H4 (cell line): Measurements from ENCODE around the gene ABCB9. TPM values are rescaled to one million over a fixed set of nuclear protein-coding genes. Genes with fewer than 3 reads are reported as not detected.

ENCODE experiments used
- DNase-seq: peaks from one replicate; pipeline ENCODE4 v3.0.0-alpha.2; 2015; ENCODE audit warnings: low spot score
- total RNA-seq: library from RNA; depleted of rRNA; stranded (reverse); fragments of >200 nt; shearing (Covaris generic); gene quantifications from 2 replicates; pipeline ENCODE4 v1.2.3, GENCODE V29; 2014

Gene ABCB9
- total RNA-seq, 1 experiment from 2014 or later: 6.5 TPM

DNA sequence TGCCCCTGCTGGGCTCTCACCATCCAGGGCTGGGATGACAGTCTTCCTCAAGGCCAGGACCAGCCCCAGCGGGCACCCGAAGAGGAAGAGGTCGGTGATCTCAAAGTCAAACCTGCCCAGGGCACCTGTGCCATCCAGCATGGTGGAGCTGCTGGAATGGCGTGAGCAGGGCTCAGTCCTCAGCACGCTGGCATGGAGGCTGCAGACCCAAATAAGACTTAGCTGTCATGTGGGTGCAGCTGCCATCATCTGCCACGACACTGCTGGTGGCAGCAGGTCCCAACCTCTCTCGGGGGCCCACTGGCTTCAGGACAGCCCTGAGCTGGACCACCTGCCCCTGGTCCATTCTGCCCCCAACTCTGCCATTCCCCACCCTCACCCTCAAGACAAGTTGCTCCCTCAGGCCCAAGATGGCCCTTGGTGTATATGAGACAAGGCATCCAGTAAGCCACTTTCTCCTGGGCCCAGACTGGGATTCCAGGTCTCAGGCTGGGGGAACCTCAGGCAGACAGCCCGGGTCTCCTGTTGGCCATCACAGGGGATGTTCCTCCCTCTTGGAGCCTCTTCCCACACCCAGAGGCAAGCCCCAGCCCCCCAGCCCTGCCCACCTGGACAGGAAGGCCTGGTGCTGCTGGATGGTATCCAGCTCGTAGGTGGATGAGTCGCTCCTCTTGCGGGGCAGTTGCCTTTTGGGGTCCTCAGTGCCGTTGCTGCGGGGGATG, 28.7 kb upstream of the ABCB9 start:
- DNase-seq: no peak

DNA sequence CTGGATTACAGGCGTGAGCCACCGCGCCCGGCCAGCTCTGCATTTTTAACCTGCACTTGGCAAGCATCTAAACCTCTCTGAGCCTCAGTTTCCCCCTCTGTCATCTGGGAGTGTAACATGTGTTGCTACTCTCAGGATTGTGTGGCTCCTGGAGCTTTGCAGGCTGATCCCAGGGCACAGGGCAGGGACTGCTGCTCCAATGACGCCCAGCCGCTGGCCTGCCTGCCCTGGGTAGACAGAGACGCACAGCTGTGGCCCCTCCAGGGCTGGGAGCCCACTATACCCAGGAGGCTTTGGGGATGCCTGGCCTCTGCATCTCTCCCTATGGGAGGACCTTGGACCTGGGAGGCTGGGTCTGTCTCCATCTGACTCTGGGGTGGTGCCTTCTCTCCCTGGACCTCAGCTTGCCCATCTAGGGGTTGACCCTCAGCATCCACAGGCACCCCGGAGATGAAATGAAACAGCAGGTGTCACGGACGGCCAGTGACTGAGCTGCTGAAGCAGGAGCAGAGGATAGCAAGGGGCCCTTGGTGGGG, 27.9 kb upstream of the ABCB9 start:
- no peak for DNase-seq

DNA sequence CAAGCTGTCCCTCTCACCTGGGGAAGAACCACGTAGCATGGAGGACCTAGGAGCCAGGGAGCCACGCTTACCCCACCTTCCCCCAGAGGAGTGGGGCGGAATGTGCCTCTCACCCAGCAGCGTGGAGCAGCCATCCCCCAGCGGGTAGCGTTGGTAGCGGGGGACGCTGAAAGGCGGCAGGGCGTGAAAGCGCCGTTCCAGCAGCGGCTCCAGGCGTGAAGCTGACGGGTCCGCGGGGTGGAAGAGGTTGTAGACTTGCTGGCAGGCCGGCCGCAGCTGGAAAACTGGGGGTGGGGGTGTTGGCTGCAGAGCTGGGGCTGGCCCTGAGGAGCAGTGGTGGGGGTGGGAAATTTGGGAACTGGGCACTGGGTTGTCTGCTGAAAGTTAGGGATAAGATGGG, 26.1 kb upstream of the ABCB9 start:
- no peak for DNase-seq

DNA sequence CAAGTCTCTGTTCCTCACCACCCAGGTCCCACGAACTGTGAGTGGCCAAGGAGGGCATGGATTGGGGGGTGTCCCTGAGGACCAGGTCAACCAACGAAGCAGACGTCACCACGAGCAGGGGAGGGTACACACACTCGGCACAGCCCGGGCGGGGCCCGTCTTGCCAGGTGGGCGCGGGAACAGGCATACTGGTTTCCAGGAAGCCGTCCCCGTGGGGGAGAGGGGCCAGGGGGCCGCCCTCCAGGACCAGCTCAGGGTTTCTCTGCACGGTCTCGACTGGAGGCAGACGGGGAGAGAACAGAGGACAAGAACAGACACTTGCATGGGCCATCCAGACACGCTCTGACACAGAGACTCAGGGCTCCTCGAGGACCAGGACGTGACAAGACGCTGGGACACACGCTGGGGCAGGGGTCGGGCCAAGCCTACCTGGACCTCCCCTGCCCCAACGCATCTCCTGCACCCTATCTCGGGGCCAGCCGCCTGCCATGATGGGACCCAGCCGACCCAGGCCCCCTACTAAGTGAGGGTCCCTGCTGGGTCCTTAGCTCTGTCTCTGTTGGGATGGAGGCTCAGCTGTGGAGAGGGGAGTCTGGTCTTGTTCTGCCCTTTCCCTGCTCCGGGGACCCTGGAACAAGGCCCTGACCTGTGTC, 25.5 kb upstream of the ABCB9 start:
- no peak for DNase-seq

DNA sequence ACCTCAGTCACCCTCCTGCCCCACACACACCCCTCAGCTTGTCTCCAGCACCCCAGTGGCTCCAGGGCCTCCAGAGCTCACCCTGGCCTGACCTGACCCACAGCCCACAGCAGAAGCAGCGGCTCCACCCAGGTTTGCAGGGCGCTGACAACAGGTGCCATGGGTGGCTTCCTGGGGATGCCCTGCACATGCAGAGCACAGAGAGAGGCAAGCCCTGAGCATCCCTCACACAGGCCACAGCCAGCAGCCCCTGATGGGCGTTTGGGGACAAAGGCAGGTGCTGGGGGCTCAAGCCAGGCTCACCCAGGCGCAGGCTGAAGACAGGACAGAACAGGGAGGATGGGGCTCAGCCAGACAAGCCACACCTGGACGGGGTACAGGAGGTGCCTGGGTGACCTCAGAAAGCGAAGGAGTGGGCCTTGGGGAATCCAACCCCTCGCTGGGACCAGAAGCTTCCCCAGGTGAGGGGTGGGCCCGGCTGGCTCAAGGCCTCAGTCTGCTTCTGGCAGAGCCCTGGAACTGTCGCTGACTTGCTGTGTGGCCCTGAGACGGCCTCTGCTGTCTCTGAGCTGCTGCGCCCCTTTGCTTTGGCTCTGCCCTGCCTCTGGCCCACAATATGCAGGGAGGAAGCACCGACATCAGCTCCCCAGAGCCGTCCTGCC, 24.8 kb upstream of the ABCB9 start:
- DNase-seq: no peak

DNA sequence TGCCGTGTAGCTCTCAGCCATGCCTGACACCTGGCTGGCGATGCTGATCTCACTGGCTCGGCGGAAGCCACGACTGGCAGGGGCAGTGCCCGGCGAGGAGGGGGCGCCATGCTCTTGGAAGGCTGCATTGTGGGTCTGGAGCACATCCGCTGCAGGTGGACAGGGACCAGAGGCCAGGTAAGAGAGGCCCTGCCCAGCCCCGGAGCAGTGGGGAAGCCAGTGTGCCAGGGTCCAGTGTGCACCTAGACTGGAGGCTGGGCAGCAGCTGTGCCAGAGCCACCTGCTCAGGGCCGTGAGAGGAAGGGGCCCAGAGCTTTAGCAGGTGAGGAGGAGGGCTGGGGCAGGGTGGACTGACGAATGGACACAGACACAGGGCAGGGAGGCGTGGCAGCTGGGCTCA, 24.3 kb upstream of the ABCB9 start:
- no peak for DNase-seq

DNA sequence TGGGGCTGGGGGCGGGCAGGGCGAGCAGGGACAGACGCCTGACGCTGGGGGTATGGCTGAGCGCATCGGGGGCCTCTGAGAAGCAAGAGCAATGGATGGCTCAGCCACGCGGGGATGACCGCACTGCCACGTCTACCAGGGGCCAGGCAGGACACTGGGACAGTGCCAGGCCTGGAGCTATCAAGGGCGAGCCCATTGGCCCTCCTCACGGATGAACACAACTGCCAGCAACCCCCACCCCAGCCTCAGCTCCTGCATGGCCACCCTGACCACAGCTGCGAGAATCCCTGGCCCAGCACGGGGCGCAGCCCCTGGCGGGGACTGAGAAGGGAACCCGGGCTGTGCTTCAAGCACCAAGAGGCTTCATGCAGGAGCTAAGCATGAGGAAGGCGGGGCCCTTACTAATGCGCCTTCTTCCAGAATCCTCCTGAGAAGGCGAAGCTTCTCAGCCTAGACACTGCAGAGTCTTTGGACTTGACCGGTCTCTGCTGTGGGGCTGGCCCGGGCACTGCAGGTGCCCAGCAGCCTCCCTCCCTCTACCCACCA, 23.7 kb upstream of the ABCB9 start:
- no peak for DNase-seq

DNA sequence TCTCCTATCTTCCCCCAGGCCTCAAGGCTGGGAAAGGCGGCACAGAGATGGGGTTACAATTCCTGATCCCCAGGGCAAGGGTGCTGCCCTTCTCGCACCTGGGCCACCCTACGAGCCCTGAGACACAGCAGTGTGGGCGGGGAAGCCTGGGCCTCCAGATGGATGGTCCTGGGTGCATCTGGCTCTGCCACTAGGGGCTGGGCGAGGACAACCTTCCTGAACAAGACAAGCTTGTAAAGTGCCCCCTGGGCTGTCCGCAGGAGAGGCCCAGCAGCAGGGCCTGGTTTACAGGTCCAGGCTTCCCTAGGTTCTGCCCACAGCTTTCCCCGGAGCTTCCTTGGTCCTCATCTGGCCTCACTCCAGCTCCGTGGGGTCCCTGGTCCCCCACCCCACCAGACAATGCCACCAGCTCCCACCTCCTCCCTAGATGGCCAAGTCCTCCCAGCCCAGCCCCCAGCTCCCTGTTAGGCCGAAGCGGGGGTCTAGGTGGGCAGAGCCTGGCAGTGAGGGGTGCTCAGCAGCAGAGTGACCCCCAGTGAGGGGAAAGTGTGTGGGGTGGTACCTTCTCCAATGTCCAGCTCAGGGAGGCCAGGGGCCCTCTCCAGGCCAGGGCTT, 23.1 kb upstream of the ABCB9 start:
- no peak for DNase-seq

DNA sequence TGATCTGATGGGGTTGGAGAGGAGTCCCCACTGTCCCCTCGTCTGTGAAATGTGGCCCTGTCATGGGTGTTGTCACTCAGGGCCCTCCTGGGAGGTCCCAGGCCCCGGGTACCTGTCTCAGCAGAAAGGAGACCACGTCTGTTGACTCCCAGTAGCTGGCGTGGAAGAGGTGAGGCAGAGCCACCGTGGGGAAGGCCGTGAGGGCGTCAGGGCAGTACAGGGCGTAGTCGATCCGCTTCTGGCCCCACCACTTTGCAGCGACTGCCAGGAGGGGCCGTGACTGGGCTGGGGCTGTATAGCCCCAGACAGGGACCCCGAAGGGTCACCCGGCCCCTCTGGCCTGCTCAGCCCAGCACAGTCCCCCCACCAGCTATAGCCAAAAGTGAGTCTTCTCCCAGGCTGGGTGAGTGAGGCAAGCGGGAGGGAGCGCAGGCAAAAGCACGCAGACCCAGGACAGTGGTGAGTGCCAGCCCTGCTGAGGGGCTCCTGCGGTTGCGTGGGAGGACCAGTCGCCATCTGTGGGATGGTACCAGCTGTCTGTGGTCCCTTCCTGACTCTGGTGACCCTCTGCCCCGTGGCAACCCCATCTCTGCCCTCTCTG, 22.4 kb upstream of the ABCB9 start:
- no peak for DNase-seq

DNA sequence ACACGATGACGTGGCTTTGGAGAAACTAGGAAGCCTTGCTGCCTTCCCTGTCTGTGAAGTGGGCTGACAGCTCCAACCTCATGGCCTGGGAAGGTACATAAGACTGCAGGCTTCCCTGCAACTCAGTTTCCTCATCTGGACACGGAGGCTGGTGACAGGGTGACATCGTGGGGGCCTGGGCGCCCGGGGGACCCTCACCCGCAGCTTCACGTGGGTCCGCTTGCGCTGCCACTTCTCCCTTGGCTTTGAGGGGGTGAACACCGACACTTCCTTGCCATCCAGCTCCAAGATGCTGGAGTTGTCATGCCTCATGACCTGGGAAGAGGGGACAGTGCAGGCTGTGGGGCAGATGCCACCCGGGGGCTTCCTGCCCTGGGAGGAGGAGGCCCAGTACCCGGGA, 21.8 kb upstream of the ABCB9 start:
- DNase-seq: no peak

DNA sequence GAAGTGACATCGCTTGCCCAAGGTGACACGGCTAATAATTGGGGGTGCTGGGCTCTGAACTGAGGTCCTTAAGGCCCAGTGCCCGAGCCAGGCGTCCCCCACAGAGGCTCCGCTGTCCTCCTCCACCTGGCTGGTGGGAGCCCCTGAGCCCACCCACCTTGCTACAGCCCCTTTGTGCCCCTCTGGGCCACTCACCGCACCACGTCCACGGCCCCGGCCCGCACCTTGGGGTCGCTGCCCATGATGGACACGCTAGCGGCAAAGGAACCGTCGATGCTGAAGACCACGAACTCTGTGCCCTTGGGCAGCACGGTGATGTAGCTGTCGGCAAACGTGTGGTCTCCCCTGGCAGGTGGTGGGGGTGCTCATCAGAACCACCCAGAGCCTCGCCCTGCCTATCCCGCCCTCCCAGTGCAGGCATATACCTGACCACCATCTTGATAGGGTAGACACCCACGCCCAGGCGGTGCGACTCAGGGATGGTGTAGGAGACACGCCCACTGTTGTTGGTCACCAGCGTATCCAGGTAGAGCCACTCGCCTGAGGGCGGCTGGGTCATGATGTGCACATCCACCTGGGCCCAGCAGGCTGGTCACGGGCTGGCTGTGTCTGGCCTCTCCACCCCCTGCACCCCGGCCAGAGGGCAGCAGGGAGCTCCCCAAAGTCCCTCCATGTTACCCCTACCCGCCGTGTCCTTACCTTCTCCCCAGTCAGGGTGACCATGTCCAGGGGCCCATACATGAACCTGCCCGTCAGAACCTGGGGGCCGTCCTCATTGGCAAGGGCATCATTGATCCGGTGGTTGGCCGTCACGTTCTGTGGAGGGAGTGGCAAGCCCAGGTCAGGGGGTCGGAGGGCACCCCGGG, 21.1 kb upstream of the ABCB9 start:
- no peak for DNase-seq

DNA sequence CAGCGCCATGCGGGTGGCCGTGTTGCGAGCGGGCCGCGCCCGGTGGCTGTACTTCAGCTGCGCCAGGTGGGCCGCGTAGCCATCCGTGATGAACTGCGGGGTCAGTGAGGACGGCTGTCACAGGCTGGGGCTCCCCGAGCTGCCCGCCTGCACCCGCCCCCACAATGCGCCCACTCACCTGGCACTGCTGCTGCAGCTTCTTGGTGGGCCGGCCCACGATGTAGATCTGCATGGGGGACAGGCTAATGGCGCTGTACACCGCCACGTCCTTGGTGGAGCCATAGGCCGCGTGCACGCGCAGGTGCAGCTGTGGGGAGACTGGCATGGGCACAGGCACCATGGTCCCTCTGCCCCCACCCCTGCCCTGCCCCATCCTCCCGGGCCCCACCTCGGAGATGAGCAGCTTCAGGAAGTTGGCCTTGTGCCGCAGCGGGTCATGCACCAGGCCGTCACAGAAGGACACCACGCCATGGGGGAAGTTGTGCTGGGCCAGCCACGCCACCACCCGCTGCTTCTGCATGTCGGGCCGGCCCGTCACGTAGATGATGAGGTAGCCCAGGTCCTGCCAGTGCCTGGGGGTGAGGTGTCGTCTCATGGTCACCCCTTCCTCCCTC, 20.1 kb upstream of the ABCB9 start:
- no peak for DNase-seq

DNA sequence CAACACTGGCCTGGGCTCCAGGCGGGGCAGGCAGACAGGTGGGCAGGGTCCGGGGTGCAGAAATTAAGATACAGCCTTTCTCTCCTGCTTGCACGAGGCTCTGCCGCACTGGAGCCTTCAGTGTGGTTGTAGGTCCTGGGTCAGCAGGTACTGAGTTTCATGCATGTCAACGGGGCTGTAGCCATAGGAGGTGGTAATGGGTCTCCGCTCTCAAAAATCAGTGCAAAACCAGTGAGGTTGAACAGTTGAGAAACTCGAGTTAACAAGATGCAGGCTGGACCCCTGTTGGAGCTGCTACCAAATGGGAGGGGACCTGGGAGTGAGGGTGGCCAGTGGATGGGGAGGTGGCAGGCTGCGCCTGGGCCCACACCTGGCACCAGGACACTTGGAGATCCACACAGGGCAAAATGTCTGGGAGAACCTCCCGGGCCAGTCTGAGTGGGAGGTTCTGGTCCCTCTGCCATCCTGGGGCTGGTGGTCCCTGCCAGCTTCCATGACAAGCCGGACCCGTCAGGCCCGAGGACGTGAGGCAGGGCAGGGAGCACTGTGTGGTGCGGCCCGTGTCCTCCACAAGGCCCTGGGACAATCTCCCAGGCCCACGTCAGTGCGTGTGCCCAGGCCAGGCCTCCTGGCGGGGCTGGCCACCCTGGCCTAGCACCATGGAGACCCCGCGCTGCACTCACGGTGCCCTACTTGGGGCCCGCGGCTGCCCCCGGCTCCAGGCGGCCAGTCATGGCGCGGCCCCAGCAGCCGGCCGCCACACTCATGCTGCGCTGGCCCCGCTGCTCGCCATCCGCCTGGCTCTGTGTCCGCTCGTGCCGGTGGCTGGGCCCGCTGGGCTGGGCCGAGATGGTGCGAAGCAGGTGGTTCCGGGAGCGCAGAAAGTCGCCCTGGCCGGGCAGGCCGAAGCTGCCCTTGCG, 19.3 kb upstream of the ABCB9 start:
- no peak for DNase-seq

DNA sequence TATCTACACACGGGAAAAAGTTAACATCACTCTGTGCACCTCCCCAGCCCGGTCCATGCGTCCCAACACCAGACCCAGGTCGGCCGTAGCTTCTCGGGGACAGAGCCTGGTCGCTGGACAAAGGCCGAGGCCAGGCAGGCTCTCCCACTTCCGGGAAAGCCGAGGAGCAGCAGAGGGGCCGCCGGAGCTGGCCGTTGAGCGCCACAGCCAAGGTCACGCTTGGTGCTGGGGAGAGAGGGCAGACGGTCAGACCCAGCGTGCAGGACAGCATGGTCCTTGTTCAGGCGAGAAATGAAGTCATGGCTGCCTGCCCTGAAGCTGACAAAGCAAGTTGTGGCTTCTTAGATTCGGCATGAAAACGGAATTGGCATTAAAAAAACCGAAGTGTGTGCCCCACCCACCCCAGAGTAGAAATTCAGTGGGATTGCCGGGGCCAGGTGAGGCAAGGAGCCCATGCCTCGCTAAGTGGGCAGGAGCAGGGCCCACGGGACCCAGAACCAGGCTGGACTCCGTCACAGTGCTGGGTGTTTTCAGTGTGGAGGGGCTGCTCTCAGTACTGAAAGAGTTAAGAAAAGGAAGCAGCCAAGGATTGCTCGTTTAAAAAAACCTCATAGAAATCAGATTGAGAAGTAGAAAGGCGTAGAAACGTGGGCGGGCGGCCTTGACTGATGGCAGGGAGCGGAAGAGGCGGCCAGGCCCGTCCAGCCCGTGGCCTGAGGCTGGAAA, 18.5 kb upstream of the ABCB9 start:
- no peak for DNase-seq

DNA sequence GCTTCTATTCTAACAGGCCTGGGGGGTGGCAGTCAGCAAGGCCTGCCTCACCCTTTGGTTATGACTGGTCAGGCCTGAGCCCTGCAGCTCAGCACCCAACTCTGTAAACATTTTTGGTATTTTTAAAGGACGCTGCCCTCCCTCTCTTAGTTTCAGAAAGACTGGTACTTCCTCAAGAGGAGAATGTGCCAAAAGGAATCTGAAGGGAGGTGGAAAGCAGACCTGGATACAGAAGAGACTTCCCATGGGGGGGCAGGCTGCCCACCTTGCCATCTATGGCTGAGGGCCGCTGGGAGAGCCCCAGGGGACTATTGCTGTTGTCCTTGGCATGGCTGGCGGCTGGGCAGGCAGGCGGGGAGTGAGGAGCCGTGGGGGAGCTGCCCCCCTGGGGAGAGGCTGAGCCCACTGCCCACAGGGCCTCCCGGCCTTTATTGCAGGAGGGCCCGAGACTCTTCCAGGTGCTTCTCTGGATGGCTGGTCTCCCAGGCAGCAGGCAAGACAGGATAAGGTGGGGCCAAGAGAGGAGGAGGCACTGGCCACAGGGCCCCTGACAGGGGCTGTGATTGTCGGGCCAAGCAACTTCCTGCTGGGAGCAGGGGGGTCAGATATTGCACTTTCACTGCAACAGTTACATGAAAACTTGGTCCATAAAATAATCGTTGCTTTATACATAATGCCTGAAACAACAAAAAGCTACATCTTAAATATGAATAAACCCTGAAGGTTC, 17.7 kb upstream of the ABCB9 start:
- DNase-seq: no peak

DNA sequence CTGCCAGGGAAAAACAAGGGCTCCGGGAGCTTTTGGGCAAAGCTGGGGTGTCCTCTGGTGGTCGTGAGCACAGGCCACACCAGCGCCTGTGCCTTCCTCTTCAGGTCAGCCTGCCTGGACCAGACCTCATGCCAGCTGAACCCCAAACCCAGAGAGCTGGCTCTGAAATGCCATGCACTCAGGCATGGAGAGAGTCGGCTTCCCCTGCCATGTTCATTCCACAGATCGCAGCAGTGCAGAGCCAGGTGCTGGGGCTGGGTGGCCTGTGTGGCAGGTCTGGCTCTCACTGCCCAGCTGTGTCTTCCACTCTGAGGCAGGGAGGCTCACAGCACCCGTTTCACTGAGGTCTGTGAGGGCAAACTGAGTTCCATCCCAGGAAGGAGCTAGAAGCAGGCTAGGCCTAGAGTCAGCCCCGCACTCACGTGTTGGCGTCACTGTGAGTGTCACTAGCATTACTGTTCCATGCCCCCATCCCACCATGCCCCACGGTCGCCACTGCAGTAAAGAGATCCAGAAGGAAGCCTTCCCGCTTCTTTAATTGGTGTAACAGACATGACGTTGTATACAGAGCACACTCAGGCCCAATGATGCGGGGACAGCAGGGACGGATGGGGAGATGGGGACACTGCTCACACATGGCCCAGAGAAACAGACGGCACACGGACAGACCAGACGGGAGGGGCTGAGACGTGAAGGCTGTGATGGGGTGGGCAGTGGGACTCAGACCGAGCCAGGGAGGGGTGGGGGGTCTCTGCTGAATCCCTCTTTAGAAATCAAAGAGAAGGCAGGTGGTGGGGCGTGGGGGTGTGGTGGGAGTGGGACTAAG, 16.9 kb upstream of the ABCB9 start:
- DNase-seq: no peak

DNA sequence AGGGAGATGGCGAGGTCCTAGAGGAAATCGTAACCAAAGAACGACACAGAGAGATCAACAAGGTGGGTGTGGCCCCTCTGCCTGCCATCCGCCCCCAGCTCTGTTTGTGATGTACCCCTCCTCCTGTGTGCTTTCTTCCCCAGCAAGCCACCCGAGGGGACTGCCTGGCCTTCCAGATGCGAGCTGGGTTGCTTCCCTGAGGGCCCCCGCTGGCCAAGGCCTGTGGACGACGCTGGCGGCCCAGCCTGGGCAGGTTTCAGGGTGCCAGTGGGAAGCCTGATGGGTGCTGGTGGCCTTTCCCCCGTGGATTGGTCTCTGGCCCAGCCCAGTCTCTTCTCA, 16.2 kb upstream of the ABCB9 start:
- DNase-seq: no peak
